Fibroblast of lung (primary cell): ENCODE data around the gene THAP4. TPM values are rescaled to one million over a fixed set of nuclear protein-coding genes. Genes with fewer than 3 reads are reported as not detected.

Experiments
- DNase-seq, 2 donors: peaks; one replicate each; pipeline versions ENCODE4 v3.0.0 to v3.0.0-alpha.2; 2010; ENCODE audit warnings: low read depth in 2 of 2
- H2AFZ ChIP-seq: 2 replicates; pipeline ENCODE4 v1.5.1; 2012; ENCODE audit warnings: low read length, control low read depth, inconsistent platforms
- H3K27ac ChIP-seq: 2 replicates; pipeline ENCODE4 v1.5.1; 2011; ENCODE audit warnings: low read length, control low read depth; ENCODE audit not compliant: insufficient read depth
- H3K27me3 ChIP-seq: 2 replicates; pipeline ENCODE4 v1.5.1; 2011; ENCODE audit warnings: mild to moderate bottlenecking, low read length; ENCODE audit not compliant: control insufficient read depth, insufficient read depth
- H3K36me3 ChIP-seq: 2 replicates; pipeline ENCODE4 v1.5.1; 2011; ENCODE audit warnings: low read length; ENCODE audit not compliant: control insufficient read depth, insufficient read depth
- H3K4me1 ChIP-seq: 2 replicates; pipeline ENCODE4 v1.5.1; 2011; ENCODE audit warnings: low read length; ENCODE audit not compliant: control insufficient read depth, insufficient read depth; ENCODE audit errors: extremely low read depth
- H3K4me2 ChIP-seq: 2 replicates; pipeline ENCODE4 v1.5.1; 2011; ENCODE audit warnings: low read length, control low read depth; ENCODE audit not compliant: insufficient read depth; ENCODE audit errors: extremely low read depth
- H3K4me3 ChIP-seq, 4 experiments: fragments of 200-600 bp in 1 of 4; sonication (generic) in 1 of 4; replicated peaks in 1 of 4; 2 replicates each; pipeline ENCODE4 v1.5.1; 2011 to 2016; ENCODE audit warnings: low read length in 4 of 4, low read depth in 3 of 4, mild to moderate bottlenecking in 3 of 4, control low read depth in 2 of 4, inconsistent platforms in 1 of 4, mixed read lengths in 1 of 4; ENCODE audit not compliant: insufficient read depth in 1 of 4; ENCODE audit errors: control extremely low read depth in 1 of 4
- H3K79me2 ChIP-seq: 2 replicates; pipeline ENCODE4 v1.5.1; 2012; ENCODE audit warnings: mild to moderate bottlenecking, low read length, inconsistent platforms; ENCODE audit not compliant: control insufficient read depth, insufficient read depth
- H3K9ac ChIP-seq: 2 replicates; pipeline ENCODE4 v1.5.1; 2011; ENCODE audit warnings: mild to moderate bottlenecking, low read length, control low read depth; ENCODE audit not compliant: insufficient read depth
- H3K9me3 ChIP-seq: 2 replicates; pipeline ENCODE4 v1.5.1; 2012; ENCODE audit warnings: low read depth, low read length; ENCODE audit not compliant: control insufficient read depth, insufficient read depth
- H4K20me1 ChIP-seq: 2 replicates; pipeline ENCODE4 v1.5.1; 2011; ENCODE audit warnings: low read length; ENCODE audit not compliant: control insufficient read depth, insufficient read depth; ENCODE audit errors: extremely low read depth
- CTCF ChIP-seq, 2 donors: IDR thresholded peaks in 1 of 2; conservative IDR thresholded peaks in 1 of 2; 1 replicate in 1 of 2; 2 replicates in 1 of 2; pipeline ENCODE4 v1.5.1; 2011 to 2012; ENCODE audit warnings: low read length in 2 of 2, control low read depth in 1 of 2, inconsistent platforms in 1 of 2, low read depth in 1 of 2, mild to moderate bottlenecking in 1 of 2
- EZH2 ChIP-seq: IDR thresholded peaks from 2 replicates; pipeline ENCODE4 v1.5.1; 2012; ENCODE audit warnings: low read length, control low read depth, mild to moderate bottlenecking; ENCODE audit errors: missing control alignments
- polyA plus RNA-seq, 2 donors: library from polyadenylated mRNA; depleted of rRNA in 1 of 2; stranded (reverse) in 1 of 2; unstranded in 1 of 2; fragments of >200 nt; gene quantifications; 2 replicates each; pipeline ENCODE4 v1.2.1, GENCODE V29; 2011 to 2012; ENCODE audit warnings: missing spikeins in 1 of 2
- total RNA-seq: library from RNA; depleted of rRNA; stranded (reverse); fragments of >200 nt; gene quantifications from 2 replicates; pipeline ENCODE4 v1.2.1, GENCODE V29; 2014

Gene THAP4
- total and polyA plus RNA-seq, 2 donors (not counting 1 experiment from before 2014, with no cell fraction given): 19.3 to 47.7 TPM

GRCh38 chr2:241545523-241546473, 91.2 kb downstream of the THAP4 start:
- no peaks in the 10 kb centered on the region for H3K36me3 ChIP-seq
- H3K4me1 ChIP-seq: peaks cover 38% of the 10 kb centered on the region
- TF ChIP-seq CTCF (conservative IDR thresholded peaks at IDR 0.05 in 1 of 2, IDR thresholded peaks at IDR 0.05 in 1 of 2; ENCODE audit: low read depth in 1 of 2, low read length in 2 of 2) (no peak), EZH2 (no peak)
- no peaks in the 10 kb centered on the region for H3K27me3 ChIP-seq
- H2AFZ ChIP-seq: peak overlapping the region; percentile 39
- peak in 1 of 2 donors; percentile 29 for DNase-seq
- no peaks in the 10 kb centered on the region for H4K20me1 ChIP-seq
- H3K79me2 ChIP-seq: no peaks in the 10 kb centered on the region
- H3K9me3 ChIP-seq: no peaks in the 10 kb centered on the region
- peak overlapping the region; percentile 83 for H3K4me2 ChIP-seq
- peak overlapping the region in 3 of 4 experiments; percentile 4 to 25 (median 6) for H3K4me3 ChIP-seq
- no peak overlapping the region for H3K9ac ChIP-seq
- H3K27ac ChIP-seq: peak overlapping the region; percentile 82

- Histone ChIP-seq H3K27me3 (no peaks in the 10 kb centered on the region), H3K4me2 (peak overlapping the region; percentile 55), H3K4me1 (peaks cover 34% of the 10 kb centered on the region), H3K79me2 (no peaks in the 10 kb centered on the region), H2AFZ (peak overlapping the region; percentile 39), H4K20me1 (no peaks in the 10 kb centered on the region), H3K4me3 (peak overlapping the region in 3 of 4 experiments; percentile 4 to 25 (median 6)), H3K9me3 (no peaks in the 10 kb centered on the region), H3K36me3 (no peaks in the 10 kb centered on the region), H3K27ac (peak overlapping the region; percentile 82), H3K9ac (no peak overlapping the region)
- peak; percentile 60 to 77 for DNase-seq
- TF ChIP-seq CTCF (conservative IDR thresholded peaks at IDR 0.05 in 1 of 2, IDR thresholded peaks at IDR 0.05 in 1 of 2; ENCODE audit: low read depth in 1 of 2, low read length in 2 of 2) (no peak), EZH2 (no peak)
These were observed 91.9 kb downstream of the THAP4 start for GRCh38 chr2:241545106-241545505.

- no peak for DNase-seq
These were observed 94.7 kb downstream of the THAP4 start for GRCh38 chr2:241542278-241542605.

More at GRCh38 chr2:241542278-241542605, 94.7 kb downstream of the THAP4 start:
- Histone ChIP-seq H3K4me1 (peaks cover 26% of the 10 kb centered on the region), H3K36me3 (no peaks in the 10 kb centered on the region), H3K27ac (no peak overlapping the region), H3K4me3 (no peak overlapping the region), H3K9me3 (no peaks in the 10 kb centered on the region), H3K79me2 (no peaks in the 10 kb centered on the region), H3K4me2 (no peak overlapping the region), H3K27me3 (no peaks in the 10 kb centered on the region), H3K9ac (no peak overlapping the region), H4K20me1 (no peaks in the 10 kb centered on the region), H2AFZ (no peak overlapping the region)
- TF ChIP-seq EZH2 (no peak), CTCF (conservative IDR thresholded peaks at IDR 0.05 in 1 of 2, IDR thresholded peaks at IDR 0.05 in 1 of 2; ENCODE audit: low read depth in 1 of 2, low read length in 2 of 2) (no peak)
